ENCODE measurements around the gene TBR1. TPM values are rescaled to one million over a fixed set of nuclear protein-coding genes. Genes with fewer than 3 reads are reported as not detected.

The TBR1 gene
- total and polyA plus RNA-seq, 2 of the 4 experiments (the other 2 are of a cell fraction) = not detected

DNA sequence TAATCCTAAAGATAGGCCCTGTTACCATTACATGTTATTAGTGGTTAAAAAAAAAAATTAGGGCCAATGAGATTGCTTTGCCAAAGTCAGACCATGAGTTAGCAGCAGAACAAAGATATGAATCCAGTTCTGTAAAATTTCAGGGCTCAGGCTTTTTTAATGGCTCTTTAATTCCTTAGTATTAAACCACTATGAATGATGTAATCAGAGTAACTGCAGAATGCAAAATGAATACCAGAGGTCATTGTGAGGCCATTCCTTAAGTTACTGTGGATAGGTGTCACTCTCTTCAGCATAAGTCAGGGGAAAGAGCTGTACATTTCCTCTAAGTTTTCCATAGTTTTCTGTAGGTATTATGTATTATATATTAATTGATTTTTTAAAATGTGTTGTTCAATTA, 42.2 kb upstream of the TBR1 start:
- Histone ChIP-seq H3K18ac (ENCODE audit: low read depth, low read length) (no peak overlapping the region), H3K9me3 (ENCODE audit: control insufficient read depth, insufficient read depth, low read length) (no peaks in the 10 kb centered on the region), H2AFZ (replicated peaks; ENCODE audit: low read length, poor library complexity) (no peak overlapping the region), H2BK15ac (ENCODE audit: low read depth, low read length) (no peak overlapping the region), H2AK5ac (ENCODE audit: low read depth, low read length) (no peak overlapping the region), H2BK20ac (ENCODE audit: low read depth, low read length) (no peak overlapping the region), H3K27me3 (ENCODE audit: control insufficient read depth, insufficient read depth, low read length) (no peaks in the 10 kb centered on the region), H4K91ac (ENCODE audit: insufficient read depth, low read depth, low read length) (no peak overlapping the region), H2AK9ac (replicated peaks; ENCODE audit: low read depth, low read length, poor library complexity) (no peak overlapping the region), H3K56ac (ENCODE audit: extremely low read depth, insufficient read depth, low read length) (no peak overlapping the region), H3K36me3 (ENCODE audit: control insufficient read depth, insufficient read depth, low read length) (peaks cover 2% of the 10 kb centered on the region), H3K14ac (replicated peaks; ENCODE audit: low read depth, low read length) (no peak overlapping the region), H3K27ac (ENCODE audit: insufficient read depth, low read length) (no peak overlapping the region), H3K23ac (ENCODE audit: low read depth, low read length) (no peak overlapping the region), H3K9me1 (ENCODE audit: insufficient read depth, low read length) (no peaks in the 10 kb centered on the region; the same call in 1 of the 2 replicates), H4K5ac (ENCODE audit: low read depth, low read length) (no peak overlapping the region), H3K4ac (ENCODE audit: low read depth, low read length) (no peak overlapping the region), H3K4me2 (ENCODE audit: low read depth, low read length) (no peak overlapping the region), H3K4me3 (ENCODE audit: insufficient read depth, low read depth, low read length) (no peak overlapping the region), H3K9ac (ENCODE audit: low read depth, low read length) (no peak overlapping the region), H4K8ac (ENCODE audit: low read depth in 2 of 2, low read length in 2 of 2) (no peak overlapping the region), H3K4me1 (ENCODE audit: control insufficient read depth, insufficient read depth, low read length) (no peaks in the 10 kb centered on the region), H2BK120ac (ENCODE audit: low read depth, low read length) (no peak overlapping the region), H3K79me1 (ENCODE audit: low read depth in 1 of 2, low read length in 2 of 2) (peaks cover 5 to 17% of the 10 kb centered on the region in 2 experiments; a peak in 3 of 4 replicates), H4K20me1 (ENCODE audit: insufficient read depth, low read length) (no peaks in the 10 kb centered on the region; the same call in 1 of the 2 replicates), H2BK5ac (ENCODE audit: low read depth, low read length, poor library complexity, severe bottlenecking) (no peak overlapping the region)
- ChIA-PET POLR2A (ENCODE audit: unreplicated experiment) (no interaction called here), CTCF (no interaction called here)
- TF ChIP-seq FOS (IDR thresholded peaks at IDR 0.05; ENCODE audit: low read depth, low read length) (no peak), RAD21 (IDR thresholded peaks at IDR 0.05; ENCODE audit: low read length) (no peak), MAZ (IDR thresholded peaks at IDR 0.05; ENCODE audit: borderline replicate concordance, low read depth, low read length) (no peak), MXI1 (IDR thresholded peaks at IDR 0.05; ENCODE audit: borderline replicate concordance, low read depth, low read length) (no peak), RFX5 (IDR thresholded peaks at IDR 0.05; ENCODE audit: low read depth, low read length) (no peak), CHD1 (IDR thresholded peaks at IDR 0.05; ENCODE audit: low read depth, low read length) (no peak), NFE2L2 (IDR thresholded peaks at IDR 0.05; ENCODE audit: low read depth, low read length) (no peak), MAFK (IDR thresholded peaks at IDR 0.05; ENCODE audit: low read depth, low read length) (no peak), POLR2A (IDR thresholded peaks at IDR 0.05; ENCODE audit: low read depth, low read length) (no peak), SMC3 (IDR thresholded peaks at IDR 0.05; ENCODE audit: low read depth, low read length) (no peak), CEBPB (IDR thresholded peaks at IDR 0.05; ENCODE audit: low read depth, low read length) (no peak), BHLHE40 (IDR thresholded peaks at IDR 0.05; ENCODE audit: low read depth, low read length) (no peak), RCOR1 (IDR thresholded peaks at IDR 0.05; ENCODE audit: insufficient replicate concordance, low read length) (no peak)
- TF ChIP-seq, protein P1, sequence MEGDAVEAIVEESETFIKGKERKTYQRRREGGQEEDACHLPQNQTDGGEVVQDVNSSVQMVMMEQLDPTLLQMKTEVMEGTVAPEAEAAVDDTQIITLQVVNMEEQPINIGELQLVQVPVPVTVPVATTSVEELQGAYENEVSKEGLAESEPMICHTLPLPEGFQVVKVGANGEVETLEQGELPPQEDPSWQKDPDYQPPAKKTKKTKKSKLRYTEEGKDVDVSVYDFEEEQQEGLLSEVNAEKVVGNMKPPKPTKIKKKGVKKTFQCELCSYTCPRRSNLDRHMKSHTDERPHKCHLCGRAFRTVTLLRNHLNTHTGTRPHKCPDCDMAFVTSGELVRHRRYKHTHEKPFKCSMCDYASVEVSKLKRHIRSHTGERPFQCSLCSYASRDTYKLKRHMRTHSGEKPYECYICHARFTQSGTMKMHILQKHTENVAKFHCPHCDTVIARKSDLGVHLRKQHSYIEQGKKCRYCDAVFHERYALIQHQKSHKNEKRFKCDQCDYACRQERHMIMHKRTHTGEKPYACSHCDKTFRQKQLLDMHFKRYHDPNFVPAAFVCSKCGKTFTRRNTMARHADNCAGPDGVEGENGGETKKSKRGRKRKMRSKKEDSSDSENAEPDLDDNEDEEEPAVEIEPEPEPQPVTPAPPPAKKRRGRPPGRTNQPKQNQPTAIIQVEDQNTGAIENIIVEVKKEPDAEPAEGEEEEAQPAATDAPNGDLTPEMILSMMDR (conservative IDR thresholded peaks at IDR 0.05; ENCODE audit: low read depth, low read length) = no peak
- TF ChIP-seq, protein P2, sequence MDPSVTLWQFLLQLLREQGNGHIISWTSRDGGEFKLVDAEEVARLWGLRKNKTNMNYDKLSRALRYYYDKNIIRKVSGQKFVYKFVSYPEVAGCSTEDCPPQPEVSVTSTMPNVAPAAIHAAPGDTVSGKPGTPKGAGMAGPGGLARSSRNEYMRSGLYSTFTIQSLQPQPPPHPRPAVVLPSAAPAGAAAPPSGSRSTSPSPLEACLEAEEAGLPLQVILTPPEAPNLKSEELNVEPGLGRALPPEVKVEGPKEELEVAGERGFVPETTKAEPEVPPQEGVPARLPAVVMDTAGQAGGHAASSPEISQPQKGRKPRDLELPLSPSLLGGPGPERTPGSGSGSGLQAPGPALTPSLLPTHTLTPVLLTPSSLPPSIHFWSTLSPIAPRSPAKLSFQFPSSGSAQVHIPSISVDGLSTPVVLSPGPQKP (IDR thresholded peaks at IDR 0.05; ENCODE audit: borderline replicate concordance, low read depth, low read length) = no peak
- TF ChIP-seq, protein P3, sequence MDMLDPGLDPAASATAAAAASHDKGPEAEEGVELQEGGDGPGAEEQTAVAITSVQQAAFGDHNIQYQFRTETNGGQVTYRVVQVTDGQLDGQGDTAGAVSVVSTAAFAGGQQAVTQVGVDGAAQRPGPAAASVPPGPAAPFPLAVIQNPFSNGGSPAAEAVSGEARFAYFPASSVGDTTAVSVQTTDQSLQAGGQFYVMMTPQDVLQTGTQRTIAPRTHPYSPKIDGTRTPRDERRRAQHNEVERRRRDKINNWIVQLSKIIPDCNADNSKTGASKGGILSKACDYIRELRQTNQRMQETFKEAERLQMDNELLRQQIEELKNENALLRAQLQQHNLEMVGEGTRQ (IDR thresholded peaks at IDR 0.05; ENCODE audit: low read depth, low read length) = no peak
- DNase-seq = peak; percentile 34
- dilution Hi-C loops (cut with HindIII; ENCODE audit: low sequenced_read_pairs, unreplicated experiment) = no loop called here
- in situ Hi-C loops (cut with MboI; ENCODE audit: low sequenced_read_pairs) = no loop called here
- intact Hi-C loops (cut with micrococcal nuclease) = no loop called here
- peak; percentile 69; the same call in 1 of the 2 replicates for ATAC-seq (ENCODE audit: low read depth)
- BruUV-seq (replicated peaks) = no TSS peak
